GM13977 (cell line): ENCODE data around the gene CACNA1C.

Source experiments
- DNase-seq: peaks from one replicate; pipeline ENCODE4 v3.0.0; 2012; ENCODE audit warnings: low spot score
- CTCF ChIP-seq: IDR thresholded peaks from 2 replicates; pipeline ENCODE4 v1.5.1; 2012; ENCODE audit warnings: mild to moderate bottlenecking, control low read depth; ENCODE audit not compliant: insufficient read depth; ENCODE audit errors: extremely low read depth, missing control alignments
- in situ Hi-C: fragments of 300-500 bp; cut with MboI; formaldehyde crosslinking; loops from one replicate; pipeline ENCODE4 v1.12.0; 2022; ENCODE audit warnings: low sequenced_read_pairs, low pct_unique_long_range_greater_than_20kb, mixed read lengths, inconsistent platforms; ENCODE audit not compliant: unreplicated experiment

Gene CACNA1C

GRCh38 chr12:2347844-2348481, 295.2 kb downstream of the CACNA1C start:
- TF ChIP-seq CTCF = no peak
- no peak for DNase-seq
- in situ Hi-C loops = no loop called here

GRCh38 chr12:2348482-2348852, 295.7 kb downstream of the CACNA1C start:
- DNase-seq = no peak
- in situ Hi-C loops = no loop called here
- no peak for TF ChIP-seq CTCF

- TF ChIP-seq CTCF = no peak
- in situ Hi-C loops = no loop called here
- DNase-seq = no peak
Measured at GRCh38 chr12:2351161-2351560, 298.4 kb downstream of the CACNA1C start.

- no peak for TF ChIP-seq CTCF
- in situ Hi-C loops = no loop called here
- no peak for DNase-seq
Measured at GRCh38 chr12:2352203-2352602, 299.4 kb downstream of the CACNA1C start.

GRCh38 chr12:2353281-2353680, 300.5 kb downstream of the CACNA1C start:
- no peak for TF ChIP-seq CTCF
- in situ Hi-C loops = no loop called here
- no peak for DNase-seq

GRCh38 chr12:2353691-2354090, 300.9 kb downstream of the CACNA1C start:
- DNase-seq = no peak
- in situ Hi-C loops = no loop called here
- TF ChIP-seq CTCF = no peak
